ENCODE measurements around the gene ANKRD37. TPM values are rescaled to one million over a fixed set of nuclear protein-coding genes. Genes with fewer than 3 reads are reported as not detected.
"Not testable (repeated sequence)": the region's sequence is repeated elsewhere in the genome, so short reads cannot be mapped to it uniquely, and the experiment has no call there.

The ANKRD37 gene
- 5.7 TPM for total RNA-seq

- peak; percentile 78 for DNase-seq (ENCODE audit: low spot score)
Measured at GRCh38 chr4:185396724-185397385, at the start of gene ANKRD37. ANKRD37 (plus strand) TSS chr4:185396841; CDS start chr4:185396924, 83 bp downstream.

GRCh38 chr4:185346975-185347601 is 49.6 kb upstream of the ANKRD37 start:
- ATAC-seq, result no peak

More at GRCh38 chr4:185396724-185397385, at the start of gene ANKRD37:
- ATAC-seq, result peak; percentile 58

GRCh38 chr4:185351691-185352090 is 45.0 kb upstream of the ANKRD37 start:
- no peak for ATAC-seq
- DNase-seq (ENCODE audit: low spot score), result no peak

More at GRCh38 chr4:185346975-185347601, 49.6 kb upstream of the ANKRD37 start:
- DNase-seq (ENCODE audit: low spot score), result no peak

GRCh38 chr4:185352202-185352601 is 44.4 kb upstream of the ANKRD37 start:
- ATAC-seq, result no peak
- DNase-seq (ENCODE audit: low spot score), result no peak

GRCh38 chr4:185352741-185353140 is 43.9 kb upstream of the ANKRD37 start:
- ATAC-seq, result no peak

GRCh38 chr4:185357211-185357610 is 39.4 kb upstream of the ANKRD37 start:
- DNase-seq (ENCODE audit: low spot score) (no peak), ATAC-seq (no peak)

More at GRCh38 chr4:185352741-185353140, 43.9 kb upstream of the ANKRD37 start:
- DNase-seq (ENCODE audit: low spot score), result no peak

- ATAC-seq (no peak), DNase-seq (ENCODE audit: low spot score) (no peak)
Measured at GRCh38 chr4:185357733-185358440, 38.8 kb upstream of the ANKRD37 start.

GRCh38 chr4:185358514-185358913 is 38.1 kb upstream of the ANKRD37 start:
- DNase-seq (ENCODE audit: low spot score) (no peak), ATAC-seq (no peak)

GRCh38 chr4:185358959-185359358 is 37.7 kb upstream of the ANKRD37 start:
- no peak for DNase-seq (ENCODE audit: low spot score)
- ATAC-seq, result no peak

- DNase-seq (ENCODE audit: low spot score) (no peak), ATAC-seq (no peak)
Measured at GRCh38 chr4:185359767-185360446, 36.7 kb upstream of the ANKRD37 start.

GRCh38 chr4:185361872-185362271 is 34.8 kb upstream of the ANKRD37 start:
- DNase-seq (ENCODE audit: low spot score), result peak; percentile 71

GRCh38 chr4:185362570-185362969 is 34.1 kb upstream of the ANKRD37 start:
- not testable (repeated sequence) for DNase-seq (ENCODE audit: low spot score); ATAC-seq

More at GRCh38 chr4:185361872-185362271, 34.8 kb upstream of the ANKRD37 start:
- peak; percentile 87 for ATAC-seq

- no peak for DNase-seq (ENCODE audit: low spot score)
- peak; percentile 79 for ATAC-seq
Measured at GRCh38 chr4:185363251-185363650, 33.4 kb upstream of the ANKRD37 start.

GRCh38 chr4:185364886-185365285 is 31.8 kb upstream of the ANKRD37 start:
- no peak for DNase-seq (ENCODE audit: low spot score)
- ATAC-seq, result no peak

- DNase-seq (ENCODE audit: low spot score) (no peak), ATAC-seq (peak; percentile 51)
Measured at GRCh38 chr4:185369731-185370130, 26.9 kb upstream of the ANKRD37 start.

GRCh38 chr4:185370268-185370949 is 26.2 kb upstream of the ANKRD37 start:
- no peak for ATAC-seq
- no peak for DNase-seq (ENCODE audit: low spot score)

- DNase-seq (ENCODE audit: low spot score) (no peak), ATAC-seq (no peak)
Measured at GRCh38 chr4:185371702-185372101, 24.9 kb upstream of the ANKRD37 start.

GRCh38 chr4:185374027-185374426 is 22.6 kb upstream of the ANKRD37 start:
- ATAC-seq, result no peak

GRCh38 chr4:185374573-185374972 is 22.1 kb upstream of the ANKRD37 start:
- ATAC-seq, result no peak
- DNase-seq (ENCODE audit: low spot score), result no peak

More at GRCh38 chr4:185374027-185374426, 22.6 kb upstream of the ANKRD37 start:
- no peak for DNase-seq (ENCODE audit: low spot score)

GRCh38 chr4:185378264-185378663 is 18.4 kb upstream of the ANKRD37 start:
- ATAC-seq, result no peak

More at GRCh38 chr4:185378264-185378663, 18.4 kb upstream of the ANKRD37 start:
- no peak for DNase-seq (ENCODE audit: low spot score)
